Activated CD4-positive, alpha-beta T cell treated with anti-CD3 and anti-CD28 coated beads, Interleukin-2, amount 50 U/mL, for 48 hours (primary cell): ENCODE measurements around the gene KIF3A.

ENCODE experiments used
- DNase-seq, 2 experiments: peaks; one replicate each; pipeline ENCODE4 v3.0.0-alpha.2; 2020

Gene KIF3A

DNA sequence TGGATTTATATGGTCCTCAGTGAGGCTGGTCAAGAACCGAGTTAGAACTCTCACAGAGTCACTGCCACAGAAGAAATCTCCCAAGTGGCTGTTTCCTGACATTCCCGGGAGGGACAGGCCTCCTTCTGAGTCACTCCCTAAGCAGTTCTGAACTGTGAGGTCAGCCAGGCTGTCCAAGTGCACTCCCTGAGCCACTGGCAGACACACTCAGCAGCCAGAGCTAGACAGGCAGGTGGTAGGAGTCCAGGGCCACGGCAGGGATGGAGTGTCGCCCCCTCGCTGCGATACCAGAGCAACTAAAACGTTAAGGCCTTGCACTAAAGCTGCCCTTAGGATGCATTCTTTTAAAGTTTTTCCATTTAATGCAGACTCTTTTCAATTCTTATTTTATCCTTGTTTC is 60.2 kb downstream of the KIF3A start:
- DNase-seq: no peak

DNA sequence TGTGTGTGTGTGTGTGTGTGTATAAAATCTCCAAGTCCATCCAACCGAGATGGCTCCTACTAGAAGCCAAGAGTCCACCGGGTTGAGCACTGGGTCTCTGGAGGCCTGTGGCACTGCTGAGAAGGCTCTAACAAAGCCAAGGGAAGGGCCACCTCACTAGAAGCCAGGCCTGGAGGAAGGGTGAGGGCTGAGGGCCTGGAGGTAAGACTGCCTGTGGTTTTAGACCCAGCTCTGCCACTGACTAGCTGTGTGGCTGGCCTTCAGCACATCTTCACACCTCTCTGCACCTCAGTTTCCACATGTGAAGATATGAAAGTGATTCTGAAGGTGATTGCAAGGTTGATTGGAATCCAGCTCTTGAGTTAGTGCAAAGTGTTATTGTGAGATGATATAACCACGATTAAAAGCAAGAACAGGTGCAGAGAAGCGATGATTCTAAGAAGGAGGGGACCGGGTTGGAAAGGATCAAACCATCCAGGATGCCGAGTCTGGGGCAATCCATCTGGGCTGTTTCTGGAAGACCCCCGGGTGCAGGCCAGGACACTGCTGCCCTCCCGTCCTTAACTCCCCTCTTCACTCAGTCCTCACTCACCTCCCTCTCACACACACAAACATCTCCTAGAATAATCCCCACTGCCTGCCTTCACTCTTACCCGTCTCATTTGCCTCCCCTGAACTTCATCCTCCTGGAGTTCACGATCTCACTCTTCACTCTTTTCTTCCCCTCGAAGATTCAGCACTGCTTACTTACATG is 61.2 kb downstream of the KIF3A start:
- DNase-seq: no peak

DNA sequence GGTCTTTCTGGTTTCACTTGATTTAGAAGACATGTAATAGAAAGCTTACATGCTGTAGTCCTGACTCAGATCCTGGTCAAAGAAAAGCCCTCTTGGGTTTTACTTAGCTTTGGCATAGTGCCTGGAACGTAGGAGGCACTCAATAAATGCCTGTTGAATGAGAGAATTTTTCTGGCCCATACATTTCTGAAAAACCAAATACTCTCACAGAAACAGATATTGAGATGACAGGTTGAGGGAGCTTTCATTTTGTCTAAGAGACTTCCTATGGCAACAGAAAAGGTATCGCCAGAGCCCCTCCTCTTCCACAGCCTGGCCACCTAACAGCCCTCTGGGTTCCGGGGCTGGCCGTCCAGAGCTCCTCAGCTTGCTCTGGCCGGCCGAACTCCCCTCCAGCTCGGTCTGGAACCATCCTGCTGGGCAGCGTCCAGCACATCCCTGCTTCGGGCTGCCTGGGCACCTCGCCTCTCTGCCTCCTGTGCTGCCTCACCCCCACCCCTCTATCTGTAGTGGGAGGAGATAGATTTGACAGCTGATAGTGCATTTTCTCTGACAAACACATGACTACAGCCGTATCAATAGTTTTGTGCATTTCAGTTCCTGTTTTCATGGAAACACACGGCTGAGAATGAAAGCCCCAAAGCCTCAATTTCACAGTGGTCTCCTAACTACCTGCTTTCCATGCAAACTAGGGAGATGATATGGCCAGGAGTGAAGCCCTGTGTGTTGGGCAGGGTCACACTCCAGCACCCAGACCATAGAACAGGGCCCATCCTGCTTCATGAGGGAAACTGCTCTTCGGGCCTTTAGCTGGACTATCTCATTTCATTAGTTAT is 62.5 kb downstream of the KIF3A start:
- DNase-seq: peak in 1 of 2 experiments; percentile 29

DNA sequence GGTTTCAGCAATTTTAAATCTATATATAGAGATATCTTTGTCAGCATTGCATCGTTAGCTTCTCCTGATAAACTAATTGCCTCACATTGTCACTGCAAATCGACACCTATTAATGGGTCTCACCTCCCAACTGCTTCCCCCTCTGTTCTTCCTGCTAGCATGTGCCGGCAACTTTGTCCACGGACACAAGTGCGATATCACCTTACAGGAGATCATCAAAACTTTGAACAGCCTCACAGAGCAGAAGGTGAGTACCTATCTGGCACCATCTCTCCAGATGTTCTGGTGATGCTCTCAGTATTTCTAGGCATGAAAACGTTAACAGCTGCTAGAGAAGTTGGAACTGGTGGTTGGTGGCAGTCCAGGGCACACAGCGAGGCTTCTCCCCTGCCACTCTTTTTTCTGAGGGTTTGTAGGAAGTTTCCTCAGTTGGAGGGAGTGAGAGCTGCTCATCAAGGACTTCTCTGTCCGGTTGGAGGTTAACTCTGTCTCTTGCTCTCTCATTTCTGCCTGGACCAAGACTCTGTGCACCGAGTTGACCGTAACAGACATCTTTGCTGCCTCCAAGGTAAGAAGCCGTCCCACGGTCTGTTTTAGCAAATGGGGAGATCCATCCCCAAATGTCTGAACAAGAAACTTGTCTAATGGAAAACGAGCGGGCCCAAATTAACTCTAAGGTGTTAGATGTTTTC is 63.3 kb downstream of the KIF3A start, which contains the start of gene IL4:
Gene IL4 (plus strand): TSS at position 51 of the 692 bp plus-strand sequence. CDS start 62 bp downstream, at position 113.
- DNase-seq: no peak

DNA sequence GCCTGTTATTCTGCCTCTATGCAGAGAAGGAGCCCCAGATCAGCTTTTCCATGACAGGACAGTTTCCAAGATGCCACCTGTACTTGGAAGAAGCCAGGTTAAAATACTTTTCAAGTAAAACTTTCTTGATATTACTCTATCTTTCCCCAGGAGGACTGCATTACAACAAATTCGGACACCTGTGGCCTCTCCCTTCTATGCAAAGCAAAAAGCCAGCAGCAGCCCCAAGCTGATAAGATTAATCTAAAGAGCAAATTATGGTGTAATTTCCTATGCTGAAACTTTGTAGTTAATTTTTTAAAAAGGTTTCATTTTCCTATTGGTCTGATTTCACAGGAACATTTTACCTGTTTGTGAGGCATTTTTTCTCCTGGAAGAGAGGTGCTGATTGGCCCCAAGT is 63.9 kb downstream of the KIF3A start:
- no peak for DNase-seq

DNA sequence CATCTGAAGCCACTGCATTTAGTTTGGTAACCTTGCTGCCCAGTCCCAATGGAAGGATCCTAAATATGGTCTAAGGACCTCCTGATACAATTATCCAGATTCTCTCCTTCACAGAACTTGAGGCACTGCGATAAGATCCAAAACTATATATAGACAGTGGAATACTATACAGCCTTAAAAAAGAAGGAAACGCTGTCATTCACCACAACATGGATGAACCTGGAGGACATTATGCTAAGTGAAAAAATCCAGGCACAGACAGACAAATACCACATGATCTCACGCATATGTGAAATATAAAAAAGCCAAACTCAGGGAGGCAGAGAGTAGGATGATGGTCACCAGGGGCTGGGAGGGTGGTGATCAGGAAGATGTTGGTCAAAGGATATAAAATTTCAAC is 66.3 kb downstream of the KIF3A start:
- DNase-seq: no peak

DNA sequence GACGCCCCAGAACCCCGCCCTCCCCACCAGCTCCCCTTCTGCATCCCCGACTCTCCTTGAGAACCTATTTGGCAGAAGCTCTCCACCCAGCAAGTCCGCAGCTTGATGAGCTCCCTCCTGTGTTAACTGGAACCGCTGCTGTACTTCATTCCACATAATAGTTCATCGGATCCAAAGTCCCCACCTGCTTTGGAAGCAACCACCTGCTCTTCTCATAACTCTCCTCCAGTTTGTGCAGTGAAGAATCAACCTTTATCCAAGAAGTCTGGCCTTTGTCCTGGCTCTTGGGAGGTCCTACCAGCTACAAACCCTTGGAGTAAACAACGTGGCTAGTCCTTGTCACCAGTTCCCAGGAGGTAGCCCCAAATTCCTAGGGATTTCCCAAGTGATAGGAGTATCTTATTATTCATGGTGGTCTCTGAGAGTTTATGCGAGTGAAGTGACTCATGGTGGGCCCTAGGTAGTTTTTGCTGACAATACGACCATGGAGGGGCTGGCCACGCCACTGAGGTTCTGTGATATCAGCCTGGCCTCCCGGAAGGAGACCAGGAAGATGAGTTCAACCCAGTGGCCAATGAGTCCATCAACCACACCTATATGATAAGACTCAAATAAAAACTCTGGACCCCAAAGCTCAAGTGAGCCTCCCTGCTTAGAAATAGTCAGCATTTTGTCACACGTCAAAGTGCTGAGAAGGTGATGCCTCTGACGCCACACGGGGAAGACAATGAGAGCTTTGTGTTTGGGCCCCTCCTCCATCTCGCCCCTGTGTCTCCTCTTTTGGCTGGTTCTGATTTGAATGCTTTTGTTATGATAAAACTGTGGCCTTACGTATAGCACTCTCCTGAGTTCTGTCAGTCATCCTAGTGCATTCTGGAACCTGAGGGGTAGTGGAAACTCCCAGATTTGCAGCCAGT is 67.1 kb downstream of the KIF3A start:
- no peak for DNase-seq

DNA sequence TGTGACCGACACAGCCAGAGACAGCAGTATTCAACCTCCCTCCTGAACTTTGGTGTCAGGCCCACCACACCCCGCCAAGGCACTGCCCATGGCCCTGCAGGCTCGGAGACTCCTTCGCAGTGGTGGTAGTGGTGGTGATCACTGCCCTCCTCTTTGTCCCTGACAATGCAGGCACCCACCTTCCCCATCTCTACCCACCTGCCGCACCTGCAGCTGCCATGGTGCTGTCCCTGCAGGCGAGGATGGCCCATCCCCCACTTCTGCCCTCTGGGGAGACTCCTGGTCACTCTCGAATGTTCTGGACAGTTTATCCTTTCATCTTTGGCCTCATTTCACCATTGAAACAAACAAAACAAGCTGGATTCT is 67.9 kb downstream of the KIF3A start:
- DNase-seq: no peak

DNA sequence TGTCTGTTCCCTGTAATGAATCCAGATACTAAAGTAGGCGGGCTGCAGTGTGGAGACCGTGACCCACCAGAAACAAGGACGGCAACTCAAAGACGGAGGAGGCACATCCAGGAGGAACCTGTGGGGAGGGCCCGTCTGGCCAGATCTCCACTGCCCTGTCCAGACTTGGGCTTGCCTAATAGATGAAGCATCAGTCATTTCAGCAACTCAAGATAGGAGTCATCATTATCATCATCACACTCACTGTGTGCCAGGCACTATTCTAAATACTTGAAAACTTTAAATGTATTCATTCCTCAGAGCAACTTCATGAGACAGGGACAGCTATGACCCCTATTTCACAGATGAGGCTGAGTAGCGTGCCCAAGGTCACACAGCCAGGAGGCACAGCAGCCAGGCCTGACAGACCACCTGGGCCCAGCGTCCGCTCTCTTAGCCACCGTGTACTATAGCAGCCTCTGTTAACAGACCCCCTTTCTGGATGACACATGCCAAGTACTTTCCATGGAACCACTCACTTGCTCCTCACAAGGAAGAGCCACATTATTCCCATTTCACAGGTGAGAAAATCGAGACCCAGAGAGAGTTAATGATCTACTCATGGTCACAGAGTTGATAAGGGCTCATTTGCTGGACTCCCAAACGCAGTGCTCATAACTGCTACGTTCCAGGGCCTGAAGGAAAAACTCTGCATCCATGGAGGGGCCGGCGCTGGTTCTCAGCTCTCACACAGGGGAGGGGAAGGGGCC is 68.5 kb downstream of the KIF3A start:
- DNase-seq: no peak

DNA sequence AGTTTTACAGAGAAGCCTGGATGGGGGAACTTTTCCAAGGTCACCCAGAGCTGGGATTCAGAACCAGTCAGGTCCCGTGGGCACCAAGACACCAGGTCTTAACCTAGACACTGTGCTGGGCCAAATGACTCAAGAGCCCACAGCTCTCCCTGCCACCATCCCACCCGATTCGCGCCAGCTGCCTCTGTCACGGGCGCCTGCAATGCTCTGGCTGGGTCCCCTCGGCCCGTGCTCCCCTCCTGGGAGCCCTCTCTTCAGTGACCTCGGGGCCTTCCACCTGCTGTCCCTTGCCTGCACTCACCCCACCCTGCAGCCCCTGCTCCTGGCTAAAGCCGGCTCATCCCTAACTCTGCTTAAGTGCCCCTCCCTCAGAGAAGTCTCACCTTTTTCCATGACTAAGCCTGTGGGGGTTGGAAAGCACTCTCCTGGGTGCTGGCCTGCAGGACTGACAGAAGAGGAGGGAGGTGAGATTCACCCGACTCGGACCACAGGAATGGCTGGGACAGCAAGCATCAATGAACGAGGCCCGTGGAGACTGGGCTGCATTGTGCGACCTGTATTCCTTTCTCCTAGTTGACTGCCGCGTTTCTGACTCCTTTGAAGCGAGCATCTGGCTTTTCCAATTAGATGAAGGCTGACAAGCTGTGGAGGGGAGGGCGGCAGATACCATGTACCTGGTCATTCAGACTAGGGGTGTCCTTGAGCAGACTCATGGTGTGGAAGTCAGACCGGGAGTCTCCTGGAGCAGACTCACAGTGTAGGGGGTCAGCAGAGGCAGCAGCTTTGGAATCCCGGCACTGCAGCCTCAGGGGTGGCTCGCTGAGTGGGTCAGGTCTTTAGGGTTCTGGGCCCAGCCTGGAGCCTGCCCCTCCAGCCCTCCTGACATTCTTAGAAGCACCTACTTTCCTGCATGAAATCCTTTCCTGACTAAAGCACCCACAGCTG is 69.3 kb downstream of the KIF3A start:
- no peak for DNase-seq

DNA sequence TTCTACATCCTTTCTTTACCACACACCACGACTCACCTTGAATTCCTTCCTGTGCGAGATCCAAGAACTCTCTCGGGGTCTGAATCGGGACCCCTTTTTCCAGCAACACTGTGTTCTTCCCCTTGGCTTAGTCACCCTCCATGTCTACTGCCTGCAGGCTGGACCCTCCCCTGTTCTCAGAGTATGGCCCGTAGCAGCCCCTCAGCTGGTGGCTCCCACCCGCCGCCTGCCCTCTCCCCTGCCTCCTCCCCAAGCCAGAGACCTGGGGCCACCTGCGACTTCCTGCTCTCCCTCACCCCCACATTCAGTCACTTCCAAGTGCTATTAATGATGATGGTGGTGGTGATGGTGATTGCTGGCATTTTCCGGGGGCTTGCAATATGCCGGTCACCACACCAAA is 70.0 kb downstream of the KIF3A start:
- no peak for DNase-seq

DNA sequence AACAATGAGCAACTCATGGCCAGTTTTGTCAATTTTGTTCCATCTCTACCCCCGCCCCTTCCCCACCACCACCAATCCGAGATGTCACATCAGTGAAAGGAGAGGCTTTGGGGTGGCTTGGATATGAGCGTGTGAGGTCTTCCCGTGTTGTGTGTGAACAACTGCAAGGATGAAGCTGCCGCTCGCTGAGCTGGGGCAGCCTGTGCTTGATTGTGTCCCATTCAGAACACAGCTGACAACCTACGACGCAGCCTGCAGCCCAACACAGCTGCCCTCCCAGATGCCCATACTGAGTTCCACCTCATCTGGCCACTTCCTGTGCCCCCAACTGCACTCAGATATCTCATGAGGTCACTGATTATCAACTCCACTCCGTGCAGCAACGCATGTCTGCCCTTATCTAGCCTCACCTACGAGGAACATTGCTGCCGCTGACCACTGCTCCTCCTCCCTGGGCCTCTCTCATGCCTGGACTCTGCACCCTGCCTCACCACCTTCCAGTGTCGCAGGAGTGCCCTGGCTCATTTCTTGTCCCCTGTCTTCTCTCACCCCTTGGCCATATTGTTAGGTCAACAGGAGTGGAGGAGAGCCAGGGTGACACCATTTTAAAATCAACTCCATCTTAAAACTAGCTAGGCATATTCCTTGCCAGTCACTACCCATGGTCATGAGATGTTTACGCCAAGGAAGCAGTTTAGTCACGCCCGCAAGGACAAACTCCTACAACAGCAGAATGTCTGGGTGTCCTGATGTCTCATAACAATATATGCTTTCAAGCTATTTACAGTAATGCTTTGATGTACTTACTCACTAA is 70.8 kb downstream of the KIF3A start:
- no peak for DNase-seq

DNA sequence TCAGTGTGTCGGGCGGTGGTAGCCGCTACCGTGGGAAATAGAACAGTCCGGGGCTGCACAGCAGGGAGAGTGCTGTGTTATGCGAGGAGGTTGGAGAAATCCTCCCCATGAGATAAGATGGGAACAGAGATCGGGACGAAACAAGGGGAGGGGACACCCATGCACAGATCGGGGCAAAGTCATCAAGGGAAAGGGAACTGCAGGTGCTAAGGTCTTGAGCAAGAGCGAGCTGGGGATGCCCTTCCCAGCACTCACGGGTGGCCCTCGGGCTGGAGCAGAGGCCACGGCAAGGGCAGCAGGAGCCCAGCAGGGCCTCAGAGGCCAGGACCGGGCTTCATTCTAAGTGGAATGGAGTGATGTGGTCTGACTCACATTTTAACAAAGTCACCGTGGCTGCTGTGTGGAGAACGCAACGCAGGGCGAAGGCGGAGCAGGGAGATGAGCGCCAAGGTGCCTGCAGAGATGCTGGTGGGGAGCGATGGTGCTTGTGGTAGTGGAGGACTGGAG is 71.7 kb downstream of the KIF3A start:
- no peak for DNase-seq

DNA sequence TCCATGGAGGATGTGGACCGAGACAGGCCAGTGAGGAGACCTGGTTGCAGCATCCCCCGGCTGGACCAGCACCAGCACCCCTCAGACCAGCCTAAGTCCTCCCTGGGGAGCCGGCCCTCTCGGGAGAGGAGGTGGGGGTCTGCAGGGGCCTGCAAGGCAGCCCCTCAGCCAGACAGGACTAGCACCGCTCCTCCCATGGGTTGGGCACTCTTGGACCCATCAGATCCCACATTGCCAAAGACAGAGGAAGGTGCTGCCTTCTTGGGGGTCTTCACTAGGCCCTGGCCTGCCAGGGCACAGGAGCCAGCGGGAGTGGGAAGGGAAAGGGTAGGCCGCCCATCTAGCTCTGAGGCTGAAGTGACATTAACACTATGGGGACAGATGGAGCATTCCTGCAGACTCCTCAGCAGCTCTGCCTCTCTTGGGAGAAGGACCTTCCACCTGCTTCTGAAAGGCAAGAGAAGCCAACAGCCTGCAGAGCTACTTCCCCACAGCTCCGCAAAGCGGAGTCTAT is 72.6 kb downstream of the KIF3A start:
- no peak for DNase-seq

DNA sequence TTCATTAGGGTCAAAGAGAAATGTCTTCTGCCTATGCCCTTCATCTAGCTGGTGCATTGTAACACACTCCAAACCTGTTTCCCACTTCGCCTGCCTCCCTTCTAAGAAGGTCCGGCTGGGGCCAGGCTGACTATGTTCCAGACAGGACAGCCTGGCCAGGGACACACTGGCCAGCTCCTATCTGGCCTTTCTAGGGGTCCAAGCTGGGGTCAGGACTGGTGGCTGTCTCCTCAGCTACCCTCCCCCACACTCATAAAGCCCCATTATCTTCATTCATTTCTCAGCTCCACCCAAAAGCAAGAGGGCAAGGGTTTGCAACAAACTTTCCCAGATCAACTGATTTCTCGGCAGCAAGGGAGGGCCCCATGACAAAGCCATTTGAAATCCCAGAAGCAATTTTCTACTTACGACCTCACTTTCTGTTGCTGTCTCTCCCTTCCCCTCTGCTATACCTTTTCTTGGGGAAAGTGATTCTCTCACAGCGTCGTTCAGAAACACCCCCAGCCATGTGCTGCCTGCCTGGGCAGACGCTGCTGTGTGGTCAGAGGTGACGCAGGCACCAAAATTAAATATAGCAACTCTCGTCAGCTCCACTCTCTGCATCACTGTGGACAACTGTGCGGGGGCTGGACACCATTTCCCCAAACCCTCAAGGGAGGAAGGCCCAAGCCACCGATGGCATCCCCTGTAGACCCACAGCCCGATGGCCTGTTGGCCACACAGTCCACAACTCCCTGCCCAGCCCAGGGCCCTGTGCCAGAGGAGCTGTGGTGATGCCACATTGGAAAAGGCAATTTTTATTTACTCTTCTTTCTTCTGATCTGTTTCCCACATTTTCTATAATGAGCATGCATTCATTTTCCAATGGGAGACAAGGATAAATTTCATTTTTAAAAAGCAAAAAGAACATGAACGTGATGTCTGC is 73.3 kb downstream of the KIF3A start:
- peak in 1 of 2 experiments; percentile 28 for DNase-seq

DNA sequence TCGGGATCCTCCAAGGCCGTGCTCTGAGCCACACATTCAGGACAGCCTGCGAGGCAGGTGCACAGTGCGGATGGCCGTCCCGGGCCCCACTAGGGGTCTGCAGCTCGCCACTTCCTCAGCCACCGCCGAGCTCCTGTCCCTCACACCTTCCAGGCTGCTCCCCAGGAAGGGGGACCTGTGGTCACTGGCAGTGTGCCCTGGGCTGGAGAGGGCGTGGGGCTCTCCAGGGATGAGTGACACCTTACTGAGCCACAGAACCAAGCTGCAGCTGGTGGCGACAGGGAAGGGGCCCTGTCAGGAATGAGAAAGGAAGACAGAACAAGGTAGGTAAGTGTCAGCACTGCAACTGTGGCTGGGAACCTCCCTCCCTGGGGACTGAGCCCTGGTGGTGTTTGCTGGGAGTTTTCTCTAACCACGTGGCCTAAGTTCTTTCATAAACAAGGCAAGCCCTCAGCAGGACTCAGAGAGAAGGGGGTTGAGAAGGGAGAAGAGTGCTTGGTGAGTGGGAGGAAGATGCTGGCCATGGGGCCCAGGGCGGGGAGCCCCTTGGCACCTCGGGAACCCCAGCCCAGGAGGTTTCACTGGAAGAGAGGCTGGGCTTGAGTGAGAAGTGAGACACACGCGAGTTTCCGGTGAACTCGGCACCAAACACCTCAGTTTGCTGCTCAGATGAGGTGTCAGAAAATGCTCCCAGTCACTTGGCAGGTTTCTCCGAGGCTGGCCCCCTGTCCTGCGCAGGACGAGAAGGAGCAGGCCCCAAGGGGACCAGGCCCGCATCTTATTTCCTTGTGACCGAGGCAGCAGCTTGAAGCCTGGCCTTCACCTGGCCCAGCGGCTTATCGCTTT is 74.2 kb downstream of the KIF3A start:
- peak; percentile 62 to 74 for DNase-seq

DNA sequence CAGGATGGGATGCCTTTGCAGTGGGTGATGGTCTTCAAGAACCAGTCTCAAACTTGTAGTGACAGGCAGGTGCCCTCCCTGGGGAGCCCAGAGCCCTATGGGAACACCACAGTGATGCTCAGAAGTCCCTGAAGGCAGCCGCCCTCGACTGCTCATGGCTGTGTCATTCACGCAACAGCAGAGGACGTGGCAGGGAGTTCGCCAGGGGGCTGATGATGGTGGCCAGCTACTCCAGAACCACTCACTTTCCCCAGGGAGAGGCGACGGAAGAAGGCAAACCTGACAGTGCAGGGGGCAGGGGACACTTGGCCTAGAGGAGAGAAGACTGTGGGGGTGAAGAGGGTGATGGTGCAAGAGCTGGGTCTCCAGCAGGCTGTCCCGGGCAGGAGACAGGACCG is 75.3 kb downstream of the KIF3A start:
- DNase-seq: no peak
